ENCODE measurements around the gene TRIP10.

The TRIP10 gene

GRCh38 chr19:6728346-6728745, 11.1 kb upstream of the TRIP10 start:
- DNase-seq = peak in 8 of 14 donors; percentile 6 to 63 (median 32)

- DNase-seq = no peak
These were observed 9.8 kb upstream of the TRIP10 start for GRCh38 chr19:6729573-6730152.

GRCh38 chr19:6730153-6730804, 9.2 kb upstream of the TRIP10 start:
- peak in 10 of 14 donors; percentile 20 to 72 (median 53) for DNase-seq

GRCh38 chr19:6730941-6731670, 8.4 kb upstream of the TRIP10 start:
- no peak for DNase-seq

GRCh38 chr19:6731822-6732221, 7.7 kb upstream of the TRIP10 start:
- no peak for DNase-seq

- no peak for DNase-seq
These were observed 6.6 kb upstream of the TRIP10 start for GRCh38 chr19:6732803-6733337.

GRCh38 chr19:6733338-6734095, 6.0 kb upstream of the TRIP10 start:
- DNase-seq = no peak

GRCh38 chr19:6734096-6734696, 5.3 kb upstream of the TRIP10 start:
- DNase-seq = no peak

GRCh38 chr19:6735181-6735911, 4.1 kb upstream of the TRIP10 start:
- DNase-seq = peak in 1 of 14 donors; percentile 8

GRCh38 chr19:6736169-6736916, 3.1 kb upstream of the TRIP10 start:
- DNase-seq = peak in 11 of 14 donors; percentile 26 to 76 (median 54)

- DNase-seq = no peak
These were observed 2.6 kb upstream of the TRIP10 start for GRCh38 chr19:6736917-6737283.

- DNase-seq = peak; percentile 96 to 100 (median 99)
These were observed 2.1 kb upstream of the TRIP10 start, which contains the start of gene GPR108 for GRCh38 chr19:6737284-6737872. TSS of gene GPR108 (minus strand) at chr19:6737580. CDS start at chr19:6737576, 4 bp downstream.

- DNase-seq = peak in 11 of 14 donors; percentile 35 to 96 (median 63)
These were observed 1.4 kb upstream of the TRIP10 start for GRCh38 chr19:6737873-6738786.

GRCh38 chr19:6738787-6739389, 592 bp upstream of the TRIP10 start:
- DNase-seq = peak in 4 of 14 donors; percentile 46 to 65 (median 56)

- peak in 1 of 14 donors; percentile 38 for DNase-seq
These were observed 556 bp downstream of the TRIP10 start for GRCh38 chr19:6739883-6740588.

- DNase-seq = peak in 4 of 14 donors; percentile 3 to 68 (median 27)
These were observed 1.3 kb downstream of the TRIP10 start for GRCh38 chr19:6740589-6741343.

GRCh38 chr19:6743066-6743465, 3.6 kb downstream of the TRIP10 start:
- no peak for DNase-seq

Measured in C1 segment of cervical spinal cord (tissue), 14 donors.